ENCODE measurements around the gene PAWR. TPM values are rescaled to one million over a fixed set of nuclear protein-coding genes. Genes with fewer than 3 reads are reported as not detected.
"Not testable (repeated sequence)": the region's sequence is repeated elsewhere in the genome, so short reads cannot be mapped to it uniquely, and the experiment has no call there.

Gene PAWR
- total RNA-seq, 2 experiments from 2014 or later: 10.0 to 13.4 TPM

GRCh38 chr12:79601908-79602307, 88.9 kb downstream of the PAWR start:
- H3K9me3 Mint-ChIP-seq: no peaks in the 10 kb centered on the region
- H3K36me3 Mint-ChIP-seq: no peaks in the 10 kb centered on the region
- DNase-seq: no peak
- H3K27me3 Mint-ChIP-seq: no peaks in the 10 kb centered on the region
- no peaks in the 10 kb centered on the region for H3K4me1 Mint-ChIP-seq
- no peak overlapping the region for H3K4me3 Mint-ChIP-seq
- H3K27ac Mint-ChIP-seq: no peak overlapping the region

- Mint-ChIP-seq H3K4me3 (no peak overlapping the region), H3K9me3 (no peaks in the 10 kb centered on the region), H3K36me3 (no peaks in the 10 kb centered on the region), H3K4me1 (no peaks in the 10 kb centered on the region), H3K27me3 (no peaks in the 10 kb centered on the region), H3K27ac (no peak overlapping the region)
- no peak for DNase-seq
Observed at GRCh38 chr12:79597910-79598309, 92.9 kb downstream of the PAWR start.

GRCh38 chr12:79596719-79597350, 93.9 kb downstream of the PAWR start:
- Mint-ChIP-seq H3K4me1 (no peaks in the 10 kb centered on the region), H3K27ac (no peak overlapping the region), H3K9me3 (no peaks in the 10 kb centered on the region), H3K4me3 (no peak overlapping the region), H3K27me3 (no peaks in the 10 kb centered on the region), H3K36me3 (no peaks in the 10 kb centered on the region)
- DNase-seq: no peak

DNA sequence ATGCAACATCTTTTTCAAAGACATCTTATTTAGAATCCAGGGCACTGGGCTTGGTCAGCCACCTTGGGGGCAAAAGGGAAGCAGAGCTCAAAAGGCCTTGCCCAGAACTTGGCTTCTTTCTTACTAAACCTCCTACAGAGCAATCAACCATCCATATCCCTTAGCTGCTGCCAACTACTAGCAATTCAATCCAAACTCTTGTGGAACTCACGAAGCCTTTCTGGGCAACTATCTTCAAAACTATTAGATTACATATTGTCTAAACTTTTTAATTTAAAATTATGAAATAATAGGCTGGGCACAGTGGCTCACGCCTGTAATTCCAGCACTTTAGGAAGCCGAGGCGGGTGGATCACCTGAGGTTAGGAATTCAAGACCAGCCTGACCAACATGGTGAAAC, 95.5 kb downstream of the PAWR start:
- H3K27me3 Mint-ChIP-seq: no peaks in the 10 kb centered on the region

DNA sequence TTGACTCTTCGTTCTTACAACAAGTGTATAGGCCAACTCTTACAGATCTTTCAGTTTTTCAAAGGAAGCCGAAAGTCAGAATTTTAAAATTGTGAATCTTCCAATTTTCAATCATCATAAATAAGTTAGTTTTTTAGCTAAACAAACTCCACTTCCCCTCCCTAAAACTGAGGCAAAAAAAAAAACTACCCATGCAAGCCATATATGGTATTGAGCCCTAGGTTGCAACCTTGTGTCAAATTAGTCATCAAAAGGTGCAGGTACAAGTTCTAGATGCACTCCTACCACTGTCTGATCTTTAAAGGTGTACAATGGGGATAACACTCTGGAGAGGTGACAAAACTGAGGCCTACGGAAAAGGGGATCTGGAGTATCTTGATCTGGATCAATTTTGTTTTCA, 97.9 kb downstream of the PAWR start:
- Mint-ChIP-seq H3K4me1 (no peaks in the 10 kb centered on the region), H3K4me3 (no peak overlapping the region), H3K36me3 (no peaks in the 10 kb centered on the region), H3K27me3 (no peaks in the 10 kb centered on the region), H3K9me3 (no peaks in the 10 kb centered on the region), H3K27ac (no peak overlapping the region)
- DNase-seq: no peak

More for the DNA sequence above, 95.5 kb downstream of the PAWR start:
- no peaks in the 10 kb centered on the region for H3K9me3 Mint-ChIP-seq
- H3K27ac Mint-ChIP-seq: no peak overlapping the region
- H3K4me1 Mint-ChIP-seq: no peaks in the 10 kb centered on the region
- DNase-seq: no peak
- H3K4me3 Mint-ChIP-seq: no peak overlapping the region
- no peaks in the 10 kb centered on the region for H3K36me3 Mint-ChIP-seq

DNA sequence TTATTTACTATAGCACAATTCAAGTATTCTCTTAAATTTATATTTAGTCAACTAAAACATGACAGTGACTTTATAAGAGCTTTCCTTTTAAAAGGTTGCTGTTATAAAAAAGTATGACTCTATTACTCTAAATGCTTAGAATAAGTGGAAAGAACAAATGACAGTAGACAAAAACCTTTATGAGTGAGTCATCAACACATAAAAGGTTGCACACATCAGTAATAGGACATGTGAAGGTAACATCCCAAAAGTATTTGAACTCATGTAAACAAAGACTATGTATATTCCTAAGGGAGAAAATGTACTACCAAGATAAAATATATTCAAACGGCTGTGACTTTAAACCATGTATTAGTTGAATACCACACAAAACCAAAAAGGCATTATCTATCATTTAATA, 98.8 kb downstream of the PAWR start:
- Mint-ChIP-seq H3K4me1 (no peaks in the 10 kb centered on the region), H3K9me3 (no peaks in the 10 kb centered on the region), H3K27me3 (no peaks in the 10 kb centered on the region), H3K36me3 (no peaks in the 10 kb centered on the region), H3K4me3 (no peak overlapping the region), H3K27ac (no peak overlapping the region)
- no peak for DNase-seq

DNA sequence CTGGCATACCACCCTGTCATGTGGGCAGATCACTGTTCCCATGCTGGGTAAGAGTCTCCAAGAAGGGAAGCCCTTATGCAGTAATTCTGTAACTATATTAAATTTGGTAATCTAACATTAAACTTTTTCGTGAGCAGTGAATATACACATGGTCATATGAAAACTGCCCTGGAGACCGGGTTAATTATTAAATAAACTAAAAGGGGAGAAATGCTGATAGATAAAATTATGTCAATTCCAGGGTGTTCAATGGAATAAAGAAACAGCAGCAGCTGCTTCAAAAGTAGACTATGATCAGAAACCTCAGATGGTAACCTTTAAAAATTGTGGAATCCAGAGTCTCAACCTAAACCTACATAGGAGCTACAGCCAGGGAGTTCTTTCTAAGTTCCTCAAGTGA, 100.0 kb downstream of the PAWR start:
- H3K9me3 Mint-ChIP-seq: no peaks in the 10 kb centered on the region
- H3K4me1 Mint-ChIP-seq: no peaks in the 10 kb centered on the region
- no peak for DNase-seq
- H3K4me3 Mint-ChIP-seq: no peak overlapping the region
- H3K36me3 Mint-ChIP-seq: no peaks in the 10 kb centered on the region
- no peaks in the 10 kb centered on the region for H3K27me3 Mint-ChIP-seq
- H3K27ac Mint-ChIP-seq: no peak overlapping the region

DNA sequence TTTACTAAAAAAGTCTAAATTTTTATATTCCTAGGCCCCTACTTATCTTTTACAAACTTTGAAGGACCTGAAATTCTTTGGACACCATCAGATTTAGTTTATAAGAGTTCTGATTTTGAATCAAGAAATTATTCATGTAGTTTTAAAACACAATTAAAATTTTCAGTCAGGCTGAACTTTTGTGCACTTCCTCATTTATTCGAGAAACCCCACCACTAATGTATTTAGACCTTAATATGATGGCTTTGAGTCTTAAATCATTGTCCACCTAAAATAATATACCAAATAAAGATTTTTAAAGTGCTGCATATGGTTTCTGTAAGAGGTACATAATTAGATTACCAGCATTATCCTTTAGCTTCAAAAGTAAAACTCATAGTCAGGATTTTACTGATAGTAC, 103.4 kb downstream of the PAWR start:
- Mint-ChIP-seq H3K4me1 (no peaks in the 10 kb centered on the region), H3K27ac (no peak overlapping the region), H3K27me3 (no peaks in the 10 kb centered on the region), H3K9me3 (no peaks in the 10 kb centered on the region), H3K36me3 (no peaks in the 10 kb centered on the region), H3K4me3 (no peak overlapping the region)
- no peak for DNase-seq

DNA sequence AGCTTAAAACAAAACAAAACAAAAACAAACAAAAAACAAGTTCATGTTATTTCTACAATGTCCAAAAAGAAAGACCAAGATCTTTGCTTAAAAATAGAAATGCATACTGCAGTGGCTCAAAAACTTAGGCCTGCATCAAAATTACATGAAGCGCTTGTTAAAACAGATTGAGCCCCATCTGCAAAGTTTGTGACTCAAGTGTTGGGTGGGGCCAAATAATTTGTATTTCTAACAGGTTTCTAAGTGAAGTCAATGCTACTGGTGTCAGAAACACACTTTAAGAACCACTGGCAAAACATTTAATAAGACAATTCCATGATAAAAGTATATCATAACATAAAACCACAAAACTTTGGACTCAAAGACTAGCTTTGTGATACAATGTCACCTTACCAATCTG, 105.6 kb downstream of the PAWR start:
- Mint-ChIP-seq H3K27me3 (no peaks in the 10 kb centered on the region), H3K9me3 (no peaks in the 10 kb centered on the region), H3K27ac (no peak overlapping the region), H3K4me1 (no peaks in the 10 kb centered on the region), H3K36me3 (no peaks in the 10 kb centered on the region), H3K4me3 (no peak overlapping the region)
- DNase-seq: no peak

DNA sequence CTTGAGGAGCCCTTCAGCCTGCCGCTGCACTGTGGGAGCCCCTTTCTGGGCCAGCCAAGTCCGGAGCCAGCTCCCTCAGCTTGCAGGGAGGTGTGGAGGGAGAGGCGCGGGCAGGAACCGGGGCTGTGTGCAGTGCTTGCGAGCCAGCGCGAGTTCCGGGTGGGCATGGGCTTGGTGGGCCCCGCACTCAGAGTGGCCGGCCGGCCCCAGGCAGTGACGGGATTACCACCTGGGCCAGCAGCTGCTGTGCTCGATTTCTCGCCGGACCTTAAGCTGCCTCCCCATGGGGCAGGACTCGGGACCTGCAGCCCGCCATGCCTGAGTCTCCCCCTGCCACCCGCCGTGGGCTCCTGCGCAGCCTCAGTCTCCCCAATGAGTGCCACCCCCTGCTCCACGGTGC, 116.9 kb downstream of the PAWR start:
- Mint-ChIP-seq H3K36me3 (peaks cover 15% of the 10 kb centered on the region), H3K9me3 (peaks cover 13% of the 10 kb centered on the region), H3K4me3 (no peak overlapping the region), H3K27ac (no peak overlapping the region), H3K4me1 (no peaks in the 10 kb centered on the region), H3K27me3 (no peaks in the 10 kb centered on the region)
- DNase-seq: no peak

- Mint-ChIP-seq H3K4me3 (no peak overlapping the region), H3K27ac (no peak overlapping the region), H3K27me3 (no peaks in the 10 kb centered on the region), H3K36me3 (peaks cover 12% of the 10 kb centered on the region), H3K9me3 (peaks cover 13% of the 10 kb centered on the region), H3K4me1 (no peaks in the 10 kb centered on the region)
- no peak for DNase-seq
Observed at GRCh38 chr12:79569679-79570078, 121.1 kb downstream of the PAWR start.

DNA sequence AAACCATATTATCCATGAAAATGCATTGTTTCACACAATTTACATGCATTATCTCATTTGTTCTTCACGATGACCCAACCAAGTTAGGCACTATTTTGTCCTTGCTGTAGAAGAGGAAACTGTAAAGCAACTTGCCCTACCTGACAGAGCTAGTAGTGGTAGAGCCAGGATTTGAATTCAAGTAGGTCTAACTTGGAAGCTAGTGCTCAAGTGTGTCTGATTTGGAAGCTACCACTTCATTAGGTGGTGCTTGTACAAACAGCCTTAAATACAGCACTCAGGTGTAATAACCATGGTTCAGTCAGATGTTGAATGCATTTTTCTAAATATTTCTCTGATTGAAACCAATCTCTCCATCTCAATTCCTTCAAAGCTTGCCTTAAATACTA, 123.6 kb downstream of the PAWR start:
- no peak for DNase-seq
- Mint-ChIP-seq H3K9me3 (peaks cover 6% of the 10 kb centered on the region), H3K36me3 (peaks cover 3% of the 10 kb centered on the region), H3K4me1 (no peaks in the 10 kb centered on the region), H3K27me3 (no peaks in the 10 kb centered on the region), H3K27ac (no peak overlapping the region), H3K4me3 (no peak overlapping the region)

GRCh38 chr12:79566452-79567174, 124.2 kb downstream of the PAWR start:
- Mint-ChIP-seq H3K4me3 (no peak overlapping the region), H3K4me1 (no peaks in the 10 kb centered on the region), H3K9me3 (peaks cover 6% of the 10 kb centered on the region), H3K27ac (no peak overlapping the region), H3K36me3 (peaks cover 3% of the 10 kb centered on the region), H3K27me3 (no peaks in the 10 kb centered on the region)
- no peak for DNase-seq

DNA sequence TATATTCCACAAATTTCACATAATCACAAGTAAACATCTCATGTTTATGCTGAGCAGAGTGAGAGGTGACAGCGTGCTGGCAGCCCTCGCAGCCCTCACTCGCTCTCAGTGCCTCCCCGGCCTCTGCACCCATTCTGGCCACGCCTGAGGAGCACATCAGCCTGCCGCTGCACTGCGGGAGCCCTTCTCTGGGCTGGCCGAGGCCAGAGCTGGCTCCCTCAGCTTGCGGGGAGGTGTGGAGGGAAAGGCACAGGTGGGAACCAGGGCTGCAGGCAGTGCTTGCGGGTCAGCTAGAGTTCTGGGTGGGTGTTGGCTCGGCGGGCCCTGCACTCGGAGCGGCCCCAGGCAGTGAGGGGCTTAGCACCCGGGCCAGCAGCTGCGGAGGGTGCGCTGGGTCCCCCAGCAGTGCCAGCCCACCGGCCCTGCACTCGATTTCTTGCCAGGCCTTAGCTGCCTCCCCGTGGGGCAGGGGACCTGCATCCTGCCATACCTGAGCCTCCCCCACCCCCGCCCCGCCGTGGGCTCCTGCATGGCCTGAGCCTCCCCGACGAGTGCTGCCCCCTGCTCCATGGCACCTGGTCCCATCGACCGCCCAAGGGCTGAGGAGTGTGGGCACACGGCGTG, 125.9 kb downstream of the PAWR start:
- H3K9me3 Mint-ChIP-seq, H3K36me3 Mint-ChIP-seq, H3K27ac Mint-ChIP-seq, H3K4me3 Mint-ChIP-seq, DNase-seq, H3K4me1 Mint-ChIP-seq, H3K27me3 Mint-ChIP-seq: not testable (repeated sequence)

DNA sequence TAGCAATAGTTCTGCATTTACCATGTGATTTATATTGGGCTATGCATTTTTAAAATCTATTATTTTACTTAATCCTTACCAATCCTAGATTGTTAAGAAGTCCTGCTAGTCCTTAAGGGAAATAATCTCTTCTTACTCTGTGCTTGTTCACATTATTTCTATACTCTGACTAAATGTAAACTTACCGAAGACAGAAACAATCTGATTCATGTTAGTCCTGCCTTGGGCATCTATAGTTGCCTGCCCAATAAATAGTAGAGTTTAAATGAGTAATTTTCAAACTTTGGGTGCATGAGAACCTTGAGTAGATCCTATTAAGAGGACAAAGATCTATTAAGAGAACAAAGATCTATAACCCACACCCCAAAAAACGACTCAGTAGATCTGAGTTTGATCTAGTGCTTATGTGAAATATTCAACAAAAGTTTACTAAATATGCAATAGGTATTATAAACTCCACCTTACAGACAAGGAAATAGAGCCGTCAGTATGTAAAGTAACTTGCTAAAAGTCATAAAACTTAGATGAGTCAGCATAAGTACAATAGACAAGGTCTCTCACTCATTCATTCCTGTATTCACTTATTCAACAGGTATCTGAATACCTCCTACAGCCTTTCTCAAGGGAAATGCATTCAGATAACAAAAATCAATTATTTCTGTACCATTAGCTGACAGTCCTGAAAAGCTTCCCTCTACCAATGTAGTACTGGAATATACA, 127.6 kb downstream of the PAWR start:
- DNase-seq: no peak

More for the DNA sequence above, 127.6 kb downstream of the PAWR start:
- Mint-ChIP-seq H3K27ac (no peak overlapping the region), H3K4me3 (no peak overlapping the region), H3K36me3 (no peaks in the 10 kb centered on the region), H3K4me1 (no peaks in the 10 kb centered on the region), H3K9me3 (no peaks in the 10 kb centered on the region), H3K27me3 (no peaks in the 10 kb centered on the region)
